WTC11 (cell line): ENCODE measurements around the gene TNFAIP8L1. TPM values are rescaled to one million over a fixed set of nuclear protein-coding genes. Genes with fewer than 3 reads are reported as not detected.

Experiments
- ATAC-seq: fragments of 200-7000 bp; cut with Tn5 transposase; 2 replicates; pipeline ENCODE4 v1.10.0; 2021; ENCODE audit warnings: mild to moderate bottlenecking, moderate library complexity
- CTCF ChIA-PET: fragments of 300-600 bp; sonication (Branson Sonifier 250); formaldehyde crosslinking; loops from one replicate; lab custom pipeline; 2021; ENCODE audit warnings: antibody characterized with exemption; lab: Charles Lee
- POLR2A ChIA-PET: fragments of 350-600 bp; sonication (Branson Sonifier 250); formaldehyde crosslinking; loops from one replicate; lab custom pipeline; 2021; ENCODE audit warnings: antibody characterized with exemption; lab: Charles Lee
- DNase-seq: peaks from one replicate; pipeline ENCODE4 v3.0.0; 2021; ENCODE audit warnings: low spot score
- H3K27ac Mint-ChIP-seq: 2 replicates; pipeline ENCODE4 v1.8.0; 2021; ENCODE audit warnings: mixed read lengths
- H3K27me3 Mint-ChIP-seq: 2 replicates; pipeline ENCODE4 v1.8.0; 2021; ENCODE audit warnings: low read depth, mild to moderate bottlenecking, moderate library complexity, mixed read lengths
- H3K36me3 Mint-ChIP-seq: 2 replicates; pipeline ENCODE4 v1.8.0; 2021; ENCODE audit warnings: mixed read lengths
- H3K4me1 Mint-ChIP-seq: 2 replicates; pipeline ENCODE4 v1.8.0; 2022; ENCODE audit warnings: mixed read lengths
- H3K4me3 Mint-ChIP-seq: 2 replicates; pipeline ENCODE4 v1.8.0; 2021; ENCODE audit warnings: mild to moderate bottlenecking, moderate library complexity, mixed read lengths
- H3K9me3 Mint-ChIP-seq: 2 replicates; pipeline ENCODE4 v1.8.0; 2021; ENCODE audit warnings: mixed read lengths
- CREB1 ChIP-seq: sonication (generic); formaldehyde crosslinking; IDR thresholded peaks from 2 replicates; pipeline ENCODE4 v1.8.0; 2023; ENCODE audit warnings: mild to moderate bottlenecking, missing genetic modification reagents
- ESRRA ChIP-seq: sonication (generic); formaldehyde crosslinking; IDR thresholded peaks from 2 replicates; pipeline ENCODE4 v1.8.1; 2022; ENCODE audit warnings: mild to moderate bottlenecking, missing genetic modification reagents, borderline replicate concordance
- FOXP1 ChIP-seq: sonication (generic); formaldehyde crosslinking; IDR thresholded peaks from 2 replicates; pipeline ENCODE4 v1.8.0; 2022; ENCODE audit warnings: missing genetic modification reagents, mild to moderate bottlenecking, moderate library complexity, borderline replicate concordance
- NFE2L1 ChIP-seq: sonication (generic); formaldehyde crosslinking; IDR thresholded peaks from 2 replicates; pipeline ENCODE4 v1.8.1; 2023; ENCODE audit warnings: missing genetic modification reagents
- NFYB ChIP-seq: sonication (generic); formaldehyde crosslinking; conservative IDR thresholded peaks from 2 replicates; pipeline ENCODE4 v1.8.0; 2022; ENCODE audit warnings: low read depth, missing genetic modification reagents
- NR2C2 ChIP-seq: sonication (generic); formaldehyde crosslinking; IDR thresholded peaks from 2 replicates; pipeline ENCODE4 v1.8.0; 2022; ENCODE audit warnings: mild to moderate bottlenecking, missing genetic modification reagents
- NR3C1 ChIP-seq: sonication (generic); formaldehyde crosslinking; conservative IDR thresholded peaks from 2 replicates; pipeline ENCODE4 v1.8.1; 2023; ENCODE audit warnings: low read depth, mild to moderate bottlenecking, missing genetic modification reagents
- RELA ChIP-seq: sonication (generic); formaldehyde crosslinking; IDR thresholded peaks from 2 replicates; pipeline ENCODE4 v1.8.1; 2022; ENCODE audit warnings: missing genetic modification reagents, mild to moderate bottlenecking, borderline replicate concordance
- SMAD4 ChIP-seq: sonication (generic); formaldehyde crosslinking; IDR thresholded peaks from 2 replicates; pipeline ENCODE4 v1.8.0; 2022; ENCODE audit warnings: mild to moderate bottlenecking, missing genetic modification reagents
- TEAD1 ChIP-seq: sonication (generic); formaldehyde crosslinking; IDR thresholded peaks from 2 replicates; pipeline ENCODE4 v1.8.0; 2022; ENCODE audit warnings: mild to moderate bottlenecking, missing genetic modification reagents
- ZNF138 ChIP-seq: sonication (generic); formaldehyde crosslinking; conservative IDR thresholded peaks from 2 replicates; pipeline ENCODE4 v1.8.1; 2022; ENCODE audit warnings: mild to moderate bottlenecking, moderate library complexity, missing genetic modification reagents
- ZNF317 ChIP-seq: sonication (generic); formaldehyde crosslinking; IDR thresholded peaks from 2 replicates; pipeline ENCODE4 v1.8.1; 2023; ENCODE audit warnings: low read depth, mild to moderate bottlenecking, moderate library complexity, missing genetic modification reagents, borderline replicate concordance
- total RNA-seq: library from RNA; stranded (reverse); gene quantifications from 3 replicates; pipeline ENCODE4 v1.2.3, GENCODE V29; 2021
- TF ChIP-seq, protein P1 (sequence below): fragments of 250-450 bp; sonication (Bioruptor Pico); IDR thresholded peaks from 2 replicates; pipeline ENCODE4 v2.1.2; 2022; ENCODE audit warnings: mild to moderate bottlenecking, moderate library complexity
- TF ChIP-seq, protein P2 (sequence below): fragments of 250-450 bp; sonication (Bioruptor Pico); conservative IDR thresholded peaks from 2 replicates; pipeline ENCODE4 v1.9.0; 2021; ENCODE audit warnings: mild to moderate bottlenecking
- TF ChIP-seq, protein P3 (sequence below): sonication (generic); formaldehyde crosslinking; conservative IDR thresholded peaks from 2 replicates; pipeline ENCODE4 v1.8.1; 2022; ENCODE audit warnings: mild to moderate bottlenecking, missing genetic modification reagents
- TF ChIP-seq, protein P4 (sequence below): sonication (generic); formaldehyde crosslinking; IDR thresholded peaks from 2 replicates; pipeline ENCODE4 v1.8.0; 2022; ENCODE audit warnings: mild to moderate bottlenecking, missing genetic modification reagents
- TF ChIP-seq, protein P5 (sequence below): sonication (generic); formaldehyde crosslinking; IDR thresholded peaks from 2 replicates; pipeline ENCODE4 v1.8.0; 2022; ENCODE audit warnings: mild to moderate bottlenecking, missing genetic modification reagents
- TF ChIP-seq, protein P6 (sequence below): fragments of 250-450 bp; sonication (Bioruptor Pico); IDR thresholded peaks from 2 replicates; pipeline ENCODE4 v1.9.0; 2021; ENCODE audit warnings: mild to moderate bottlenecking, borderline replicate concordance
- TF ChIP-seq, protein P7 (sequence below): sonication (generic); formaldehyde crosslinking; IDR thresholded peaks from 2 replicates; pipeline ENCODE4 v1.8.0; 2022; ENCODE audit warnings: mild to moderate bottlenecking, missing genetic modification reagents
- TF ChIP-seq, protein P8 (sequence below): fragments of 250-450 bp; sonication (Bioruptor Pico); IDR thresholded peaks from 2 replicates; pipeline ENCODE4 v1.8.0; 2021; ENCODE audit warnings: mild to moderate bottlenecking
- TF ChIP-seq, protein P9 (sequence below): fragments of 250-450 bp; sonication (Bioruptor Pico); IDR thresholded peaks from 2 replicates; pipeline ENCODE4 v1.9.0; 2021; ENCODE audit warnings: mild to moderate bottlenecking

Gene TNFAIP8L1
- total RNA-seq, 1 experiment from 2014 or later = 8.7 TPM

DNA sequence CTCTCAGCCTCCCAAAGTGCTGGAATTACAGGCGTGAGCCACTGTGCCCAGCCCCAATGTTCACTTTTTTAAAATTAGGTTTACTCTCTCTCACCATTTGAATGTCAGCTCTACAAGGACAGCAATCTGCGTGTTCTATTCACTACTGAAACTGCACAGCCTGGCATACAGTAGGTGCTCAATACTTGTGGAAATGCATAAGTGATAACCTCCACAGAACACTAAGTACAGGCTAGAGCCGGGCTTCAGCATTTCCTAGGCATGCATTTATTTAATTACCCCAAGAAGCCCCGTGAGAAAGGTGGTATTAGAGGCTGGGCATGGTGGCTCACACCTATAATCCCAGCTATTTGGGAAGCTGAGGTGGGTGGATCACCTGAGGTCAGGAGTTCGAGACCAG, 33.1 kb upstream of the TNFAIP8L1 start (continued):
- TF ChIP-seq RELA (CRISPR knock-in tag) (no peak), CREB1 (no peak), ZNF138 (CRISPR knock-in tag) (no peak), SMAD4 (CRISPR knock-in tag) (no peak), ESRRA (CRISPR knock-in tag) (no peak), ZNF317 (no peak)
- TF ChIP-seq, protein P1, sequence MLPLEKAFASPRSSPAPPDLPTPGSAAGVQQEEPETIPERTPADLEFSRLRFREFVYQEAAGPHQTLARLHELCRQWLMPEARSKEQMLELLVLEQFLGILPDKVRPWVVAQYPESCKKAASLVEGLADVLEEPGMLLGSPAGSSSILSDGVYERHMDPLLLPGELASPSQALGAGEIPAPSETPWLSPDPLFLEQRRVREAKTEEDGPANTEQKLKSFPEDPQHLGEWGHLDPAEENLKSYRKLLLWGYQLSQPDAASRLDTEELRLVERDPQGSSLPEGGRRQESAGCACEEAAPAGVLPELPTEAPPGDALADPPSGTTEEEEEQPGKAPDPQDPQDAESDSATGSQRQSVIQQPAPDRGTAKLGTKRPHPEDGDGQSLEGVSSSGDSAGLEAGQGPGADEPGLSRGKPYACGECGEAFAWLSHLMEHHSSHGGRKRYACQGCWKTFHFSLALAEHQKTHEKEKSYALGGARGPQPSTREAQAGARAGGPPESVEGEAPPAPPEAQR (CRISPR knock-in tag) = no peak
- TF ChIP-seq, protein P2, sequence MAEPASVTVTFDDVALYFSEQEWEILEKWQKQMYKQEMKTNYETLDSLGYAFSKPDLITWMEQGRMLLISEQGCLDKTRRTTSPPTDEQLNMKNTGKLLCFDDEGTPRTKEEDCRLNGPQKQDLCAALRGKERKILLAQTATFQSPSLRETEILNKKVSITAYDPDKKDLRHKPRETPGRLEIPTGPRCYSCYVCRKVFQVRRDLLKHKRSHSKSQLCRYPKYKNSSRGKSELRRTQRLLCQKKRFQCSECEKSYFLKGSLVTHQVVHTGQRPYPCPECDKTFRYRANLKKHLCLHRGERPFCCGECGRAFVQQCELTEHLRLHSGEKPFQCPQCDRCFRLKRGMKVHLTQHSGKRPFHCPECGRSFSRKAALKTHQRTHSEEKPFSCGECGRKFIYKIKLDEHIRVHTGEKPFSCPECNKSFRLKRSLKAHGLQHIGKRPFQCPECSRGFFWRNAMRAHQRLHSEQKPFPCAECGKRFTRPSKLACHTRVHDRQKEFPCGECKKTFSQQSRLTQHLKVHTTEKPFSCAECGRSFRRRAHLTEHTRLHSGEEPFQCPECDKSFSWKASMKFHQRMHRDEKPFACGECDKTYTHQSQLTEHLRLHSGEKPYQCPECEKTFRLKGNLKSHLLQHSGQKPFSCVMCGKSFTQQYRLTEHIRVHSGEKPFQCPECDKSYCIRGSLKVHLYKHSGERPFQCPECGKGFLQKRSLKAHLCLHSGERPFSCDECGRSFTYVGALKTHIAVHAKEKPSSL (CRISPR knock-in tag) = no peak
- TF ChIP-seq, all 79 proteins: peak for 0

DNA sequence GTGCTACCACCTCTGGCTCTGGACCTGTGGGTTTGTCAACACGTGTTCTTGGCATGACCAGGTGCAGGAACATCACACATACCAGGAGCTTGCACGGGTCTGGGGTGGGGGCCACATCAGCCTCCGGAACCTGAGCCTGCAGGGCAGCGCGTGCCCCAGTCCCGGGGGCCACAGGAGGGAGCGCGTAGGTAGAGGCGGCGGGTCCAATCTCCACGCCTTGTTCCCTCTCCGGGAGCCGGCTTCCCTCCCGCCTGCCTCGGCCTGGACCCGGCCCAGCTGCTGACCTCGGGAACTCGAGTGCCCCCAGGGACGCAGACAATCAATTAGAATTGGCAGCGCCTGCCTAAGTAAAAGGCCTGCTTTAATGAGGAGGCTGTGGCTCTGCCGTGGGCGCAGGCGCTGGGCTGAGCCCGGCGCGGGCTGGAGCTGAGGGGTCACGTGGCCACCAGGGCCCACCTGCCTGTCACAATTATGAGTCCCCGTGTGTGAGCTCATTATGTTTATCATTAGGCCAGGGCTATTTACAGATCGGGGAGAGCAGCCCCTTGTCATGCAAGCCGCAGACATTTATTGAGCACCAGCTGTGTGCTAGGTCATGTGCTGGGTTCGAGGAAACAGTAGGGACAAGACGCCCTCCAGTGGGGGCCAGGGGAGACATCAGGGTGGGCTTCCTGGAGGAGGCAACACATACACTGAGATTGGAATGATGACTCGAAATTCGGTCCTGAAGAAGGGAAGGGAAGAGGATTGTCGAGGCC, 32.2 kb upstream of the TNFAIP8L1 start:
- no peaks in the 10 kb centered on the region for H3K9me3 Mint-ChIP-seq
- ATAC-seq (peak; percentile 71), DNase-seq (peak; percentile 53)
- peaks cover 30% of the 10 kb centered on the region for H3K27me3 Mint-ChIP-seq
- ChIA-PET POLR2A (no interaction called here), CTCF (interaction anchor here (0.5 to 2.7 kb wide), 16 partner anchors 10 to 399 kb away, joined by 3 to 26 read pairs (median 9); partner anchors contain the start of gene PLIN5)
- no peaks in the 10 kb centered on the region for H3K36me3 Mint-ChIP-seq
- peaks cover 15% of the 10 kb centered on the region for H3K4me1 Mint-ChIP-seq
- peak overlapping the region; percentile 27 for H3K4me3 Mint-ChIP-seq
- no peak overlapping the region for H3K27ac Mint-ChIP-seq
- TF ChIP-seq, protein P3, sequence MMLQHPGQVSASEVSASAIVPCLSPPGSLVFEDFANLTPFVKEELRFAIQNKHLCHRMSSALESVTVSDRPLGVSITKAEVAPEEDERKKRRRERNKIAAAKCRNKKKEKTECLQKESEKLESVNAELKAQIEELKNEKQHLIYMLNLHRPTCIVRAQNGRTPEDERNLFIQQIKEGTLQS = no peak
- TF ChIP-seq, protein P4, sequence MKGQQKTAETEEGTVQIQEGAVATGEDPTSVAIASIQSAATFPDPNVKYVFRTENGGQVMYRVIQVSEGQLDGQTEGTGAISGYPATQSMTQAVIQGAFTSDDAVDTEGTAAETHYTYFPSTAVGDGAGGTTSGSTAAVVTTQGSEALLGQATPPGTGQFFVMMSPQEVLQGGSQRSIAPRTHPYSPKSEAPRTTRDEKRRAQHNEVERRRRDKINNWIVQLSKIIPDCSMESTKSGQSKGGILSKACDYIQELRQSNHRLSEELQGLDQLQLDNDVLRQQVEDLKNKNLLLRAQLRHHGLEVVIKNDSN (CRISPR knock-in tag) = peak; percentile 91
- TF ChIP-seq NFYB (CRISPR knock-in tag) (no peak), NR3C1 (CRISPR knock-in tag) (no peak), TEAD1 (CRISPR knock-in tag) (no peak), FOXP1 (CRISPR knock-in tag) (no peak), NFE2L1 (CRISPR knock-in tag) (no peak), NR2C2 (no peak)
- TF ChIP-seq, protein P5, sequence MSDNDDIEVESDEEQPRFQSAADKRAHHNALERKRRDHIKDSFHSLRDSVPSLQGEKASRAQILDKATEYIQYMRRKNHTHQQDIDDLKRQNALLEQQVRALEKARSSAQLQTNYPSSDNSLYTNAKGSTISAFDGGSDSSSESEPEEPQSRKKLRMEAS = peak; percentile 37; the same call in 1 of the 2 replicates
- TF ChIP-seq, protein P6, sequence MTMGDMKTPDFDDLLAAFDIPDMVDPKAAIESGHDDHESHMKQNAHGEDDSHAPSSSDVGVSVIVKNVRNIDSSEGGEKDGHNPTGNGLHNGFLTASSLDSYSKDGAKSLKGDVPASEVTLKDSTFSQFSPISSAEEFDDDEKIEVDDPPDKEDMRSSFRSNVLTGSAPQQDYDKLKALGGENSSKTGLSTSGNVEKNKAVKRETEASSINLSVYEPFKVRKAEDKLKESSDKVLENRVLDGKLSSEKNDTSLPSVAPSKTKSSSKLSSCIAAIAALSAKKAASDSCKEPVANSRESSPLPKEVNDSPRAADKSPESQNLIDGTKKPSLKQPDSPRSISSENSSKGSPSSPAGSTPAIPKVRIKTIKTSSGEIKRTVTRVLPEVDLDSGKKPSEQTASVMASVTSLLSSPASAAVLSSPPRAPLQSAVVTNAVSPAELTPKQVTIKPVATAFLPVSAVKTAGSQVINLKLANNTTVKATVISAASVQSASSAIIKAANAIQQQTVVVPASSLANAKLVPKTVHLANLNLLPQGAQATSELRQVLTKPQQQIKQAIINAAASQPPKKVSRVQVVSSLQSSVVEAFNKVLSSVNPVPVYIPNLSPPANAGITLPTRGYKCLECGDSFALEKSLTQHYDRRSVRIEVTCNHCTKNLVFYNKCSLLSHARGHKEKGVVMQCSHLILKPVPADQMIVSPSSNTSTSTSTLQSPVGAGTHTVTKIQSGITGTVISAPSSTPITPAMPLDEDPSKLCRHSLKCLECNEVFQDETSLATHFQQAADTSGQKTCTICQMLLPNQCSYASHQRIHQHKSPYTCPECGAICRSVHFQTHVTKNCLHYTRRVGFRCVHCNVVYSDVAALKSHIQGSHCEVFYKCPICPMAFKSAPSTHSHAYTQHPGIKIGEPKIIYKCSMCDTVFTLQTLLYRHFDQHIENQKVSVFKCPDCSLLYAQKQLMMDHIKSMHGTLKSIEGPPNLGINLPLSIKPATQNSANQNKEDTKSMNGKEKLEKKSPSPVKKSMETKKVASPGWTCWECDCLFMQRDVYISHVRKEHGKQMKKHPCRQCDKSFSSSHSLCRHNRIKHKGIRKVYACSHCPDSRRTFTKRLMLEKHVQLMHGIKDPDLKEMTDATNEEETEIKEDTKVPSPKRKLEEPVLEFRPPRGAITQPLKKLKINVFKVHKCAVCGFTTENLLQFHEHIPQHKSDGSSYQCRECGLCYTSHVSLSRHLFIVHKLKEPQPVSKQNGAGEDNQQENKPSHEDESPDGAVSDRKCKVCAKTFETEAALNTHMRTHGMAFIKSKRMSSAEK (CRISPR knock-in tag) = no peak
- TF ChIP-seq, protein P7, sequence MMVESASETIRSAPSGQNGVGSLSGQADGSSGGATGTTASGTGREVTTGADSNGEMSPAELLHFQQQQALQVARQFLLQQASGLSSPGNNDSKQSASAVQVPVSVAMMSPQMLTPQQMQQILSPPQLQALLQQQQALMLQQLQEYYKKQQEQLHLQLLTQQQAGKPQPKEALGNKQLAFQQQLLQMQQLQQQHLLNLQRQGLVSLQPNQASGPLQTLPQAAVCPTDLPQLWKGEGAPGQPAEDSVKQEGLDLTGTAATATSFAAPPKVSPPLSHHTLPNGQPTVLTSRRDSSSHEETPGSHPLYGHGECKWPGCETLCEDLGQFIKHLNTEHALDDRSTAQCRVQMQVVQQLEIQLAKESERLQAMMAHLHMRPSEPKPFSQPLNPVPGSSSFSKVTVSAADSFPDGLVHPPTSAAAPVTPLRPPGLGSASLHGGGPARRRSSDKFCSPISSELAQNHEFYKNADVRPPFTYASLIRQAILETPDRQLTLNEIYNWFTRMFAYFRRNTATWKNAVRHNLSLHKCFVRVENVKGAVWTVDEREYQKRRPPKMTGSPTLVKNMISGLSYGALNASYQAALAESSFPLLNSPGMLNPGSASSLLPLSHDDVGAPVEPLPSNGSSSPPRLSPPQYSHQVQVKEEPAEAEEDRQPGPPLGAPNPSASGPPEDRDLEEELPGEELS (CRISPR knock-in tag) = no peak
- TF ChIP-seq, protein P8, sequence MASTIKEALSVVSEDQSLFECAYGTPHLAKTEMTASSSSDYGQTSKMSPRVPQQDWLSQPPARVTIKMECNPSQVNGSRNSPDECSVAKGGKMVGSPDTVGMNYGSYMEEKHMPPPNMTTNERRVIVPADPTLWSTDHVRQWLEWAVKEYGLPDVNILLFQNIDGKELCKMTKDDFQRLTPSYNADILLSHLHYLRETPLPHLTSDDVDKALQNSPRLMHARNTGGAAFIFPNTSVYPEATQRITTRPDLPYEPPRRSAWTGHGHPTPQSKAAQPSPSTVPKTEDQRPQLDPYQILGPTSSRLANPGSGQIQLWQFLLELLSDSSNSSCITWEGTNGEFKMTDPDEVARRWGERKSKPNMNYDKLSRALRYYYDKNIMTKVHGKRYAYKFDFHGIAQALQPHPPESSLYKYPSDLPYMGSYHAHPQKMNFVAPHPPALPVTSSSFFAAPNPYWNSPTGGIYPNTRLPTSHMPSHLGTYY (CRISPR knock-in tag) = no peak
- TF ChIP-seq, protein P9, sequence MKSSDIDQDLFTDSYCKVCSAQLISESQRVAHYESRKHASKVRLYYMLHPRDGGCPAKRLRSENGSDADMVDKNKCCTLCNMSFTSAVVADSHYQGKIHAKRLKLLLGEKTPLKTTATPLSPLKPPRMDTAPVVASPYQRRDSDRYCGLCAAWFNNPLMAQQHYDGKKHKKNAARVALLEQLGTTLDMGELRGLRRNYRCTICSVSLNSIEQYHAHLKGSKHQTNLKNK (CRISPR knock-in tag) = no peak
